MCF 10A (cell line): ENCODE results near the gene RABGAP1L. TPM values are rescaled to one million over a fixed set of nuclear protein-coding genes. Genes with fewer than 3 reads are reported as not detected.

Source experiments
- BruUV-seq: library from RNA; stranded (reverse); fragments of 400-500 nt; replicated peaks from 2 replicates; lab custom pipeline; 2021; lab: Mats Ljungman, UMichigan
- CTCF ChIA-PET: fragments of 300-600 bp; sonication (Branson Sonifier 250); formaldehyde crosslinking; extraction: SDS; loops from one replicate; lab custom pipeline; 2021; ENCODE audit warnings: antibody characterized with exemption, inconsistent platforms; lab: Yijun Ruan, JAX
- POLR2A ChIA-PET: fragments of 300-600, 350-650 bp; sonication (Branson Sonifier 250); formaldehyde crosslinking; extraction: SDS; loops from one replicate; lab custom pipeline; 2020; ENCODE audit warnings: antibody characterized with exemption, inconsistent platforms; lab: Yijun Ruan, JAX
- DNase-seq: peaks from one replicate; pipeline ENCODE4 v3.0.0-alpha.2; 2018; ENCODE audit not compliant: unreplicated experiment
- H3K27ac Mint-ChIP-seq: one replicate; pipeline ENCODE4 v1.8.0; 2022; ENCODE audit warnings: mild to moderate bottlenecking, low read depth, mixed read lengths; ENCODE audit not compliant: unreplicated experiment
- H3K27me3 Mint-ChIP-seq: one replicate; pipeline ENCODE4 v1.8.0; 2022; ENCODE audit warnings: mixed read lengths; ENCODE audit not compliant: insufficient read depth, unreplicated experiment
- H3K36me3 Mint-ChIP-seq: one replicate; pipeline ENCODE4 v1.8.0; 2022; ENCODE audit warnings: mild to moderate bottlenecking, moderate library complexity, mixed read lengths; ENCODE audit not compliant: insufficient read depth, unreplicated experiment
- H3K4me1 Mint-ChIP-seq: one replicate; pipeline ENCODE4 v1.8.0; 2022; ENCODE audit warnings: mixed read lengths; ENCODE audit not compliant: insufficient read depth, unreplicated experiment
- H3K4me3 Mint-ChIP-seq: one replicate; pipeline ENCODE4 v1.8.0; 2022; ENCODE audit warnings: mild to moderate bottlenecking, moderate library complexity, mixed read lengths; ENCODE audit not compliant: unreplicated experiment
- H3K9me3 Mint-ChIP-seq: one replicate; pipeline ENCODE4 v1.8.0; 2022; ENCODE audit warnings: mixed read lengths; ENCODE audit not compliant: unreplicated experiment
- CTCF ChIP-seq: fragments of 200-600 bp; IDR thresholded peaks from one replicate; pipeline ENCODE4 v1.8.0; 2022; ENCODE audit warnings: antibody characterized with exemption, mild to moderate bottlenecking; ENCODE audit not compliant: unreplicated experiment
- intact Hi-C: fragments of 100-400 bp; cut with micrococcal nuclease; formaldehyde crosslinking; loops from 2 replicates; pipeline ENCODE4 v1.14.1; 2022
- total RNA-seq: library from RNA; stranded (reverse); gene quantifications from 2 replicates; pipeline ENCODE4 v1.2.3, GENCODE V29; 2022

The RABGAP1L gene
- total RNA-seq, 1 experiment from 2014 or later: 18.2 TPM

GRCh38 chr1:174680101-174680500 is 520.8 kb downstream of the RABGAP1L start:
- peak; percentile 24 for DNase-seq
- Mint-ChIP-seq H3K4me3 (no peak overlapping the region), H3K9me3 (no peaks in the 10 kb centered on the region), H3K36me3 (no peaks in the 10 kb centered on the region), H3K4me1 (no peaks in the 10 kb centered on the region), H3K27ac (no peak overlapping the region), H3K27me3 (no peaks in the 10 kb centered on the region)
- ChIA-PET POLR2A (no interaction called here), CTCF (interaction anchor here (0.6 to 1.0 kb wide), 4 partner anchors 46 to 1277 kb away, joined by 3 to 6 read pairs (median 3); no protein-coding TSS in a partner anchor)
- TF ChIP-seq CTCF: no peak
- intact Hi-C loops: no loop called here
- no TSS peak for BruUV-seq

DNA sequence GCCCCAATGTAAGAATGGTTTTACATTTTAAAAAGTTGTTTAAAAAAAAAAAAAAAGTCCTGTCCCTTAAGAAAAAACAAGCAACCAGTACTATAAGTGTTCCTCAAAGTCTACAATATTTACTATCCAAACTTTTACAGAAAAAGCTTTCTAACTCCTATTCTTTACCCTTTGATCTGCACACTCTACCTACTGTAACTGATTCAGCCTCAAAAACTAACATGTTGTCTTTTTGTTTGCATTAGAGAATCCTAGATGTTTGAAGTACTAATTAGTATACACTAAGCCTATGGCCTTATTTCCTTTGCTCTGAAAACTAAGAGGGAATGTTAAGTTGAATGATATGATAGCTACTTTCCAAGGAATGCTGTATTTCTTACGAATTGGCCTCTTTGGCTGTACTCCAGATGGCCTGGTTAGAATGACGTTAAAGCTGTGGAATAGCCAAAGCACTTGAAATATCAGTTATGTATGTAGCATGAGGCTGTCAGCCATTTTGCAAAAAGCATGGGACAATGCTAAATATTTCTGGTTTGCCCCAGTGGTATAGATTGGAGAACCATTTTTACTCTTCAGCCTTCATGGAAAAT is 523.2 kb downstream of the RABGAP1L start:
- TF ChIP-seq CTCF: no peak
- no peak overlapping the region for H3K27ac Mint-ChIP-seq
- no peak for DNase-seq
- no peaks in the 10 kb centered on the region for H3K27me3 Mint-ChIP-seq
- ChIA-PET CTCF (interaction anchor here (0.6 to 1.6 kb wide), 2 partner anchors 28 to 44 kb away, joined by 3 to 10 read pairs; no protein-coding TSS in a partner anchor), POLR2A (no interaction called here)
- H3K36me3 Mint-ChIP-seq: no peaks in the 10 kb centered on the region
- intact Hi-C loops: no loop called here
- no peak overlapping the region for H3K4me3 Mint-ChIP-seq
- no peaks in the 10 kb centered on the region for H3K4me1 Mint-ChIP-seq
- H3K9me3 Mint-ChIP-seq: no peaks in the 10 kb centered on the region
- no TSS peak for BruUV-seq

DNA sequence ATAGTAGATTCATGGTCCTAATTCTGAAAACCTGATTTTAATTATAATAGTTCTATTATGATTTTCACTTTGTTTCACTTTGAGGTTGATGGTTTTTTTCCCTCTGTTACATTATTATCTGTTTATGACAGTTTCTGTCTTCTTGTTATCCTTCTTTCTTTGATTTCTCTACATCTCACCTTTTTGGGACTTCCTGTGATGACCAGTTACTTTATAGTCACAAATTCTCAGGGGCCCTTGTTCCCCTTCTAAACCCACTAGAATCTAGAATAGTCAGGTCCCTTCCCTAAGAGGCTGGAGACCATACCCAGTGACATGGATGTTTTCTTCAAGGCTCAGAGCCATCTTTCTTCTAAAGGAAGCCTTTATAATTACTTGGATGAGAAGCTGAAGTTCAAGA is 526.9 kb downstream of the RABGAP1L start:
- CTCF ChIA-PET: interaction anchor here (0.5 to 1.6 kb wide), 3 partner anchors 26 to 459 kb away, joined by 5 to 6 read pairs (median 5); no protein-coding TSS in a partner anchor
- H3K4me3 Mint-ChIP-seq: no peak overlapping the region
- intact Hi-C loops: no loop called here

GRCh38 chr1:174689524-174689923 is 530.2 kb downstream of the RABGAP1L start:
- no TSS peak for BruUV-seq
- ChIA-PET POLR2A (no interaction called here), CTCF (no interaction called here)
- no peak for DNase-seq
- intact Hi-C loops: no loop called here
- no peak for TF ChIP-seq CTCF
- H3K4me1 Mint-ChIP-seq: no peaks in the 10 kb centered on the region
- H3K4me3 Mint-ChIP-seq: no peak overlapping the region
- H3K27ac Mint-ChIP-seq: no peak overlapping the region
- no peaks in the 10 kb centered on the region for H3K27me3 Mint-ChIP-seq
- no peaks in the 10 kb centered on the region for H3K9me3 Mint-ChIP-seq
- H3K36me3 Mint-ChIP-seq: no peaks in the 10 kb centered on the region

More for the DNA sequence above, 526.9 kb downstream of the RABGAP1L start:
- Mint-ChIP-seq H3K4me1 (no peaks in the 10 kb centered on the region), H3K9me3 (no peaks in the 10 kb centered on the region), H3K36me3 (no peaks in the 10 kb centered on the region), H3K27me3 (no peaks in the 10 kb centered on the region), H3K27ac (no peak overlapping the region)
- BruUV-seq: no TSS peak
- POLR2A ChIA-PET: no interaction called here
- no peak for DNase-seq
- no peak for TF ChIP-seq CTCF
